Stomach (tissue), 19 donors: Measurements from ENCODE around the gene CES4A. TPM values are rescaled to one million over a fixed set of nuclear protein-coding genes. Genes with fewer than 3 reads are reported as not detected.

Experiments used
- DNase-seq, 2 donors: peaks; one replicate each; pipeline versions ENCODE4 v3.0.0 to v3.0.0-alpha.2; 2013 to 2019
- H3K27ac ChIP-seq, 5 donors: fragments of 200-600 bp in 4 of 5; sonication (generic) in 4 of 5; one replicate each; pipeline ENCODE4 v1.5.1; 2013 to 2019; ENCODE audit warnings: mild to moderate bottlenecking in 1 of 5, moderate library complexity in 1 of 5
- H3K27me3 ChIP-seq, 3 donors: fragments of 200-600 bp; sonication (generic); one replicate each; pipeline ENCODE4 v1.5.1; 2017 to 2019; ENCODE audit warnings: mixed run types in 1 of 3
- H3K36me3 ChIP-seq, 4 donors: fragments of 200-600 bp; sonication (generic); 1 replicate in 3 of 4; 2 replicates in 1 of 4; pipeline ENCODE4 v1.5.1; 2016 to 2019
- H3K4me1 ChIP-seq, 4 donors: fragments of 200-600 bp; sonication (generic); one replicate each; pipeline ENCODE4 v1.5.1; 2016 to 2019
- H3K4me3 ChIP-seq, 4 donors: fragments of 200-600 bp; sonication (generic) in 3 of 4; one replicate each; pipeline ENCODE4 v1.5.1; 2016 to 2019; ENCODE audit warnings: mild to moderate bottlenecking in 1 of 4
- H3K9me3 ChIP-seq, 4 donors: fragments of 200-600 bp; sonication (generic); one replicate each; pipeline ENCODE4 v1.5.1; 2016 to 2019
- EP300 ChIP-seq: sonication (generic); formaldehyde crosslinking; IDR thresholded peaks from one replicate; pipeline ENCODE4 v1.6.1; 2017; ENCODE audit warnings: antibody characterized with exemption
- POLR2A ChIP-seq, 4 donors: fragments of 450-650 bp; IDR thresholded peaks; one replicate each; pipeline ENCODE4 v1.6.1; 2016; ENCODE audit warnings: antibody characterized with exemption in 4 of 4, control low read depth in 2 of 4, mild to moderate bottlenecking in 1 of 4, moderate library complexity in 1 of 4
- POLR2AphosphoS5 ChIP-seq, 3 donors: sonication (generic); formaldehyde crosslinking; IDR thresholded peaks; one replicate each; pipeline ENCODE4 v1.6.1; 2016; ENCODE audit warnings: antibody characterized with exemption in 3 of 3
- WGBS, 5 donors: extraction: QIAGEN DNeasy Blood & Tissue Kit in 3 of 5; methylation state at CpG; one replicate each; pipeline versions ENCODE4 v1.1.5 to v1.1.7; 2013 to 2018; 5-methylcytosine and 5-hydroxymethylcytosine counted together
- intact Hi-C: fragments of 100-400 bp; cut with DNase I; formaldehyde crosslinking; loops from one replicate; pipeline ENCODE4 v1.15.1; 2023; ENCODE audit warnings: low total_unique reads
- long read RNA-seq, 10 donors: transcript quantifications; one replicate each; lab custom pipeline, GENCODE V29; 2026
- polyA plus RNA-seq, 3 donors: library from polyadenylated mRNA; stranded (reverse); fragments of 200-250 nt; gene quantifications; one replicate each; pipeline ENCODE4 v1.2.3, GENCODE V29; 2013
- total RNA-seq, 5 donors: library from RNA; depleted of rRNA; stranded (reverse); fragments of >200 nt; gene quantifications; one replicate each; pipeline versions ENCODE4 v1.1.0 to v1.2.3, GENCODE V29; 2014 to 2016
- TF ChIP-seq, protein P1 (sequence below), 7 experiments: fragments of 450-650 bp in 4 of 7; fragments of 200-600 bp in 3 of 7; sonication (generic) in 3 of 7; IDR thresholded peaks; one replicate each; pipeline ENCODE4 v1.5.1; 2016 to 2019; ENCODE audit warnings: antibody characterized with exemption in 7 of 7, control low read depth in 2 of 7, mild to moderate bottlenecking in 1 of 7
- donor health status: healthy with polysubstance abuse.
- donor health status: Bipolar disorder and iron deficiency.
- donor health status: healthy.

Gene CES4A
- 10 to 100 TPM in 2 of 5 donors, 1 to 10 TPM in 3; 3.3 to 22.3 (median 7.0) TPM for total RNA-seq
- polyA plus RNA-seq: 10 to 100 TPM in 1 of 3 donors, 1 to 10 TPM in 2; 3.2 to 16.5 (median 3.7) TPM
- long read RNA-seq, donor 1: 0 reads
- long read RNA-seq, donor 2: 0 reads
- long read RNA-seq, donor 3: 0 reads
- long read RNA-seq, donor 4: 0 reads
- long read RNA-seq, donor 5: 0 reads
- long read RNA-seq, donor 6, partial matches to known transcripts: 0 of 1 reads
- long read RNA-seq, donor 6, other reads (novel, unspliced or antisense): 0 of 1 reads
- long read RNA-seq, donor 7, partial matches to known transcripts: 0 of 1 reads
- long read RNA-seq, donor 7, other reads (novel, unspliced or antisense): 0 of 1 reads
- long read RNA-seq, donor 8: 0 reads
- long read RNA-seq, donor 9: 0 reads
- long read RNA-seq, donor 10, partial matches to known transcripts: 0 of 2 reads
- long read RNA-seq, donor 10, other reads (novel, unspliced or antisense): 0 of 2 reads

DNA sequence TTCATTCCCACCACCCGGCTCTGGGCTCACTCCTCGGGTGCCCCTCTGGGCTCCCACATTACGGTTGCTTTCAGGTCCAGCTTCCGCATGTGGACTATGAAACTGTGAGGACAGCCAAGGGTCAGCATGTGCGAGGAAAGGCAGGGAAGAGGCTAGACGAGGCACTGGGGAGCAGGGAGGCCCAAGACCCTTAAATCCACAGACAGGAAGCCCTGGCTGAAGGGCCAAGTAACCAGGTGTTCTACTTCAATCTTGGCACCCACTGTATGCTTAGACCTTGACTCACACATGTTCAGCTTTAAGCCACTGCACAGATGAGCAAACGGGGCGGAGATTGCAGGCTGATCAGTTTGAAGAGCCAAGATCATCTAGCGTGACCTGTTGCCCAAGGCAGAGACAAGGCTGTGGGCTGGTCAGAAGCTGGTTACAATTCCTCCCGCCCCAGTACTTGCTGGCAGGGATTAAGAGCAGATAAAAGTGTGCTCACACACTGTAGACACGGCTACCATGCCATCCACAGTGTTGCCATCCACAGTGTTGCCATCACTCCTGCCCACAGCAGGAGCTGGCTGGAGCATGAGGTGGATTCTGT lies at the start of gene CES4A:
CES4A (plus strand) TSS at position 393 of the 592 bp plus-strand sequence; CDS start at position 577, 184 bp downstream.
- no peak within 1 kb of the TSS for H3K4me3 ChIP-seq
- WGBS, 5 donors: 64 to 76% (median 75%) methylated on average over 11 of the region's 11 CpGs
- H3K36me3 ChIP-seq: no peaks in the 10 kb centered on the region
- no peaks in the 10 kb centered on the region for H3K27me3 ChIP-seq
- H3K9me3 ChIP-seq: no peaks in the 10 kb centered on the region
- TF ChIP-seq POLR2A (IDR thresholded peaks at IDR 0.05) (no peak), POLR2AphosphoS5 (IDR thresholded peaks at IDR 0.05) (no peak), EP300 (no peak)
- TF ChIP-seq, protein P1, sequence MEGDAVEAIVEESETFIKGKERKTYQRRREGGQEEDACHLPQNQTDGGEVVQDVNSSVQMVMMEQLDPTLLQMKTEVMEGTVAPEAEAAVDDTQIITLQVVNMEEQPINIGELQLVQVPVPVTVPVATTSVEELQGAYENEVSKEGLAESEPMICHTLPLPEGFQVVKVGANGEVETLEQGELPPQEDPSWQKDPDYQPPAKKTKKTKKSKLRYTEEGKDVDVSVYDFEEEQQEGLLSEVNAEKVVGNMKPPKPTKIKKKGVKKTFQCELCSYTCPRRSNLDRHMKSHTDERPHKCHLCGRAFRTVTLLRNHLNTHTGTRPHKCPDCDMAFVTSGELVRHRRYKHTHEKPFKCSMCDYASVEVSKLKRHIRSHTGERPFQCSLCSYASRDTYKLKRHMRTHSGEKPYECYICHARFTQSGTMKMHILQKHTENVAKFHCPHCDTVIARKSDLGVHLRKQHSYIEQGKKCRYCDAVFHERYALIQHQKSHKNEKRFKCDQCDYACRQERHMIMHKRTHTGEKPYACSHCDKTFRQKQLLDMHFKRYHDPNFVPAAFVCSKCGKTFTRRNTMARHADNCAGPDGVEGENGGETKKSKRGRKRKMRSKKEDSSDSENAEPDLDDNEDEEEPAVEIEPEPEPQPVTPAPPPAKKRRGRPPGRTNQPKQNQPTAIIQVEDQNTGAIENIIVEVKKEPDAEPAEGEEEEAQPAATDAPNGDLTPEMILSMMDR (IDR thresholded peaks at IDR 0.05): no peak
- intact Hi-C loops: no loop called here
- H3K27ac ChIP-seq: no peak within 1 kb of the TSS
- DNase-seq: peak in 1 of 2 donors; percentile 29
- no peaks in the 10 kb centered on the region for H3K4me1 ChIP-seq

DNA sequence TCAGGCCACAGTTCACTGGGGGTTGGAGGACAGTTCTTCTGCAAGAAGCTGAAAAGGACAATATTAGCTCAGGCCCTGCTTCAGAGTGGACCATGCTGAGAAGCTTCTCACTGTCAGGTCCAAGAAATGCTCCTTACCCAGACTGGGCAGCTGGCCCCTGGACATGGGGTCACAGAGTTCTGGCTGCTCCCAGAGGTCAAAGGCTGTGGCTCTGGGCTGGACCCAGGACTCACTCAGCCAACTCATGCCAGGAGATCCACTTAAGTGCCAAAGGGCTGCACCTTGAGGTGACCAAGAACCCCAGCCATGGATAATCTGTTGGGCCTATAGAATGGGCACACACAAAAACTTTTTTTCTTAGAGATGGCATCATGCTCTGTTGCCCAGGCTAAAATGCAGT lies 49.0 kb upstream of the CES4A start:
- no peak for DNase-seq
- Histone ChIP-seq H3K4me3 (no peak overlapping the region), H3K36me3 (peaks cover 41 to 70% (median 68%) of the 10 kb centered on the region in 4 donors), H3K27me3 (no peaks in the 10 kb centered on the region), H3K9me3 (no peaks in the 10 kb centered on the region), H3K4me1 (peaks cover 18 to 36% (median 31%) of the 10 kb centered on the region in 4 donors), H3K27ac (no peak overlapping the region)
- intact Hi-C loops: no loop called here
- TF ChIP-seq EP300: no peak
- TF ChIP-seq, protein P1 (IDR thresholded peaks at IDR 0.05): no peak
- TF ChIP-seq POLR2A (IDR thresholded peaks at IDR 0.05): no peak
- no peak for TF ChIP-seq POLR2AphosphoS5 (IDR thresholded peaks at IDR 0.05)

DNA sequence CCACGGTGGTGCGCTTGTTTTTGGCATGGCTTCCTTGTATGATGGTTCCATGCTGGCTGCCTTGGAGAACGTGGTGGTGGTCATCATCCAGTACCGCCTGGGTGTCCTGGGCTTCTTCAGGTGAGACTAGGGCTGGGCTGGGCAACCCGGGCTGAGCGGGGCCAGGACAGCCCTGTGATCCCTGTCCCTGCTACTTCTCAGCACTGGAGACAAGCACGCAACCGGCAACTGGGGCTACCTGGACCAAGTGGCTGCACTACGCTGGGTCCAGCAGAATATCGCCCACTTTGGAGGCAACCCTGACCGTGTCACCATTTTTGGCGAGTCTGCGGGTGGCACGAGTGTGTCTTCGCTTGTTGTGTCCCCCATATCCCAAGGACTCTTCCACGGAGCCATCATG lies 48.2 kb upstream of the CES4A start:
- H3K9me3 ChIP-seq: no peaks in the 10 kb centered on the region
- peaks cover 41 to 72% (median 69%) of the 10 kb centered on the region in 4 donors for H3K36me3 ChIP-seq
- H3K27ac ChIP-seq: no peak overlapping the region
- no peak for DNase-seq
- H3K27me3 ChIP-seq: no peaks in the 10 kb centered on the region
- TF ChIP-seq EP300: no peak
- TF ChIP-seq, protein P1 (IDR thresholded peaks at IDR 0.05): no peak
- H3K4me3 ChIP-seq: no peak overlapping the region
- peaks cover 16 to 32% (median 28%) of the 10 kb centered on the region in 4 donors for H3K4me1 ChIP-seq
- intact Hi-C loops: no loop called here
- WGBS, 5 donors: 83 to 97% (median 94%) methylated on average over 7 to 16 of the region's 16 CpGs

DNA sequence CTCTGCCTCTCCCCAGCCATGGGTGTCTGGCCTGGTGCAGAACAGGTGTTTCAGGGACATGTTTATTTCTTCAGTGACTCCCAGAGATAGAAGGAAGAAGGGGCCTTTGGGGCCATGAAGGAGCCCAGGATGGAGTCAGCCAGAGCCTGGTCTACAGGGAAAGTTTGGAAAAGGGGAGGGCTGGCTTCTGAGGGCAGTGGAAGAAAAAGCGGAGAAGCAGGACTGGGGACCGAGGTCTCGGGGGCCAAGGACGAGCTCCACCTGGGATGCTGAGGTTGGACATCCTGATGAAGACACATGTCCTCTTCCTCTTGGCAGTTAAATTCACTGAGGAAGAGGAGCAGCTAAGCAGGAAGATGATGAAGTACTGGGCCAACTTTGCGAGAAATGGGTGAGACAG lies 45.4 kb upstream of the CES4A start:
- no peak for DNase-seq
- intact Hi-C loops: no loop called here
- TF ChIP-seq, protein P1 (IDR thresholded peaks at IDR 0.05): no peak
- TF ChIP-seq POLR2AphosphoS5 (IDR thresholded peaks at IDR 0.05): no peak
- no peak for TF ChIP-seq EP300
- no peak for TF ChIP-seq POLR2A (IDR thresholded peaks at IDR 0.05)
- peaks cover 41 to 67% (median 61%) of the 10 kb centered on the region in 4 donors for H3K36me3 ChIP-seq
- H3K9me3 ChIP-seq: no peaks in the 10 kb centered on the region
- H3K27ac ChIP-seq: no peak overlapping the region
- no peak overlapping the region for H3K4me3 ChIP-seq
- H3K4me1 ChIP-seq: peaks cover 0 to 15% (median 8%) of the 10 kb centered on the region in 4 donors
- WGBS, 5 donors: 74 to 94% (median 88%) methylated on average over 5 of the region's 5 CpGs
- no peaks in the 10 kb centered on the region for H3K27me3 ChIP-seq
